ENCODE results near the gene MRPL34.
A peak's percentile ranks its signal among the peaks of the same experiment; 100 is the strongest.
"Not testable (repeated sequence)": the region's sequence is repeated elsewhere in the genome, so short reads cannot be mapped to it uniquely, and the experiment has no call there.

Gene MRPL34

GRCh38 chr19:17286263-17286662, 19.4 kb upstream of the MRPL34 start:
- no peak for TF ChIP-seq CTCF (IDR thresholded peaks at IDR 0.05; ENCODE audit: low read depth, low read length)
- no peak for DNase-seq (ENCODE audit: low read depth in 2 of 2)

GRCh38 chr19:17286752-17287151, 18.9 kb upstream of the MRPL34 start:
- no peak overlapping the region for H3K4me3 ChIP-seq (replicated peaks in 1 of 2; ENCODE audit: low read depth in 2 of 2, low read length in 2 of 2)
- no peak for TF ChIP-seq CTCF (IDR thresholded peaks at IDR 0.05; ENCODE audit: low read depth, low read length)
- no peak for DNase-seq (ENCODE audit: low read depth in 2 of 2)

More at GRCh38 chr19:17286263-17286662, 19.4 kb upstream of the MRPL34 start:
- H3K4me3 ChIP-seq (replicated peaks in 1 of 2; ENCODE audit: low read depth in 2 of 2, low read length in 2 of 2), result no peak overlapping the region

- TF ChIP-seq CTCF (IDR thresholded peaks at IDR 0.05; ENCODE audit: low read depth, low read length), result no peak
- peak; percentile 93 to 96 for DNase-seq (ENCODE audit: low read depth in 2 of 2)
- H3K4me3 ChIP-seq (replicated peaks in 1 of 2; ENCODE audit: low read depth in 2 of 2, low read length in 2 of 2), result peak overlapping the region in 1 of 2 donors; percentile 17
Measured at GRCh38 chr19:17289489-17289888, 16.2 kb upstream of the MRPL34 start.

- peak; percentile 92 for DNase-seq (ENCODE audit: low read depth in 2 of 2)
- peak overlapping the region; percentile 53 to 62 for H3K4me3 ChIP-seq (replicated peaks in 1 of 2; ENCODE audit: low read depth in 2 of 2, low read length in 2 of 2)
- TF ChIP-seq CTCF (IDR thresholded peaks at IDR 0.05; ENCODE audit: low read depth, low read length), result peak; percentile 82
Measured at GRCh38 chr19:17292301-17293074, 13.2 kb upstream of the MRPL34 start.

- H3K4me3 ChIP-seq (replicated peaks in 1 of 2; ENCODE audit: low read depth in 2 of 2, low read length in 2 of 2), result no peak overlapping the region
- TF ChIP-seq CTCF (IDR thresholded peaks at IDR 0.05; ENCODE audit: low read depth, low read length), result no peak
- DNase-seq (ENCODE audit: low read depth in 2 of 2), result no peak
Measured at GRCh38 chr19:17293605-17294004, 12.1 kb upstream of the MRPL34 start.

- DNase-seq (ENCODE audit: low read depth in 2 of 2), result peak in 1 of 2 donors; percentile 34
- no peak for TF ChIP-seq CTCF (IDR thresholded peaks at IDR 0.05; ENCODE audit: low read depth, low read length)
- no peak overlapping the region for H3K4me3 ChIP-seq (replicated peaks in 1 of 2; ENCODE audit: low read depth in 2 of 2, low read length in 2 of 2)
Measured at GRCh38 chr19:17294051-17294891, 11.4 kb upstream of the MRPL34 start.

- not testable (repeated sequence) for H3K4me3 ChIP-seq (replicated peaks in 1 of 2; ENCODE audit: low read depth in 2 of 2, low read length in 2 of 2); DNase-seq (ENCODE audit: low read depth in 2 of 2)
Measured at GRCh38 chr19:17295551-17295950, 10.1 kb upstream of the MRPL34 start.

All from cardiac fibroblast (primary cell).